KBM-7 (cell line): ENCODE data around the gene IRX1.

Experiments
- DNase-seq: peaks from one replicate; pipeline ENCODE4 v3.0.0-alpha.2; 2015
- in situ Hi-C: fragments of 300-500 bp; cut with MboI; formaldehyde crosslinking; loops from 2 replicates; pipeline ENCODE4 v1.14.3; 2020; ENCODE audit warnings: low sequenced_read_pairs, low pct_unique_long_range_greater_than_20kb, mixed read lengths

Gene IRX1

DNA sequence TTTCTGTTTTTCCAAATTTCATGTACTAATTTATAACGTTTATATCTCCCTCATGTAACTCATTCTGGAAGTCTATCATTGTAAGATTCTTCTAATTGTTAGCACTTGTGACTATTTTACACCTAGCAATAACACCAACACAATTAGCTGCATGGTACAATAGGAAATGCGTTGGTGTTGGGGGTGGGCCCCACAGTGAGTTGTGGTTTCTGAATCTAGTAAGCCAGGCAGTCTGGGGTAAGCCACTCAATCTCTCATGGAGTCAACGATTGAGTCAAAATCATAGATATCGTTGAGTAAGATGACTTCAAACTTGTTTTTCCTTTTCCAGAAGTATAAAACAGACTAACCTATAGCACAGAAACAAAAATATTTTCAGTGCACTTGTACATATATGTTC is 30.0 kb downstream of the IRX1 start:
- in situ Hi-C loops = no loop called here
- DNase-seq = no peak

- in situ Hi-C loops = no loop called here
- no peak for DNase-seq
Measured at GRCh38 chr5:3634061-3634460, 38.4 kb downstream of the IRX1 start.

- DNase-seq = no peak
Measured at GRCh38 chr5:3639175-3639574, 43.5 kb downstream of the IRX1 start.

DNA sequence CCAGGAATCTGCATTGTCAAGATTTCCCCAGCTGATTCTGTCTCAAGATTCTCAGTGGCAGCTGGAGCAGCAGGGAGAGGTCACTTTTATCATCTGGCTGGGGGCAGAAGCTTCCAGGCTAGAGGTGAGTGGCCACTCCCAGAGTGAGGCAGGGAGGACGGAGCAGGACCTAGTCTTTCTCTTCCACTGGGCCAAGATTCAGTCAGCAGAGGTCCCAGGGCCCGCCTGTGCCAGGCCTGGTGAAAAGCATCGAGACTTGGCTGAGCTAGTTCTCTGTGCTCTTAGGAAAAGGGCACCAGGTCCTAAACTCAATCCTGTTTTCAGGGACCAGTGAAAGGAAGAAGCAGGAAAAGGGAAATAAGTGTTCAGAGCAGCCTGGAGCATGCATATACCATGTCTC is 46.6 kb downstream of the IRX1 start:
- in situ Hi-C loops = no loop called here
- DNase-seq = no peak

More at GRCh38 chr5:3639175-3639574, 43.5 kb downstream of the IRX1 start:
- in situ Hi-C loops = no loop called here

DNA sequence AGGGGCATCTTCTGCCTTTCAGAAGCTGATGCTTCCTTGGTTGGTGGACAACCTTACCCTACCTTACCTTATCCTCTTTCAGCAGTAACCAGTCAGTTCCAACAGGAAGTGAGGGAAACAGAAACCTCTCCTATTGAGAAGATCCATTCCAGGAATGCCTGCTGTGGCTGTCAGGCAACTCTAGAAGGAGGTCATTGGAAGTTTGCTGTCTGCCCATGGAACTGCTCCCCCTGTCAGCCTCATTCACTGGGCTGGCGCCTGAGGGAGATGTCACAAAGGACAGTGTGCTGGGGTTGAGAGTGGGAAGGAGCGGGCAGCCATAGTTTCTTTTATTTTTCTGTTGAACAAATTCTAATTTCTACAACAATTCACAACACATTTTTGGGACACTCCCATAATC is 54.7 kb downstream of the IRX1 start:
- DNase-seq = no peak
- in situ Hi-C loops = no loop called here

DNA sequence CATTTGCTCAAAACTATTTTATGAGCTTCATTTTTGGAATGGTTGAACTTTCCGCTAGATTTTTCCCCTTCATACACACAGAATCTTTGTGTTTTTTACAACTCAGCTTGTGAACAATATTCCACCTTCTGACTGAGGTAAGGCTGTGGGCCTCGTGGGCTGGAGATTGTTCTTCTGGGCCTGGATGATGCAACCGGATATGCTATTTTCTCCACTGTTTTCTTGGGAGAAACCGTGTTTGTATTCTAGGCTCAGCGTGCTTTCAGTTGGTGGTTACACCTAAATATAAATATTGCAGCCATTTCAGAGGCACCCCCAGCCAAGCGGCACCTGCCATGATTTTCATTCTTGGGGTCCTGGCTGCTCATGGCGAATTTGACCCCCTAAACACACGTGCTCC is 55.2 kb downstream of the IRX1 start:
- in situ Hi-C loops = no loop called here
- no peak for DNase-seq
